Measurements from ENCODE around the gene CTR9.

- no peak for TF ChIP-seq POLR2A (IDR thresholded peaks at IDR 0.05; ENCODE audit: low read length)
- TF ChIP-seq GATA1 (IDR thresholded peaks at IDR 0.05; ENCODE audit: low read depth, low read length) = no peak
These were observed 49.1 kb upstream of the CTR9 start for GRCh38 chr11:10701982-10702381.
